ENCODE results near the gene DCDC2C.

GRCh38 chr2:3755277-3755676 lies 51.9 kb downstream of the DCDC2C start:
- no peak for TF ChIP-seq POLR2A (IDR thresholded peaks at IDR 0.05)
- no peak for TF ChIP-seq CTCF (IDR thresholded peaks at IDR 0.05)

All from thyroid gland (tissue), 4 donors.